Measurements from ENCODE around the gene TSPEAR.
A peak's percentile ranks its signal among the peaks of the same experiment; 100 is the strongest.
"Not testable (repeated sequence)": the region's sequence is repeated elsewhere in the genome, so short reads cannot be mapped to it uniquely, and the experiment has no call there.

The TSPEAR gene

GRCh38 chr21:44483288-44484237 is 227.8 kb downstream of the TSPEAR start:
- H3K9me3 Mint-ChIP-seq: no peaks in the 10 kb centered on the region
- H3K36me3 Mint-ChIP-seq (ENCODE audit: low read depth): no peaks in the 10 kb centered on the region
- no peak overlapping the region for H3K4me3 Mint-ChIP-seq
- H3K27ac Mint-ChIP-seq: no peak overlapping the region
- no peak for DNase-seq (ENCODE audit: low spot score)
- peaks cover 4% of the 10 kb centered on the region for H3K27me3 Mint-ChIP-seq (ENCODE audit: low read depth)
- H3K4me1 Mint-ChIP-seq (ENCODE audit: low read depth): peaks cover 5% of the 10 kb centered on the region

- Mint-ChIP-seq H3K27ac (no peak overlapping the region), H3K4me1 (ENCODE audit: low read depth) (peaks cover 5% of the 10 kb centered on the region), H3K4me3 (no peak overlapping the region), H3K27me3 (ENCODE audit: low read depth) (peaks cover under 1% of the 10 kb centered on the region), H3K36me3 (ENCODE audit: low read depth) (no peaks in the 10 kb centered on the region), H3K9me3 (no peaks in the 10 kb centered on the region)
- DNase-seq (ENCODE audit: low spot score): no peak
Observed at GRCh38 chr21:44482581-44483287, 228.6 kb downstream of the TSPEAR start.

GRCh38 chr21:44480200-44481053 is 230.9 kb downstream of the TSPEAR start:
- no peak overlapping the region for H3K27ac Mint-ChIP-seq

GRCh38 chr21:44479556-44480199 is 231.7 kb downstream of the TSPEAR start:
- not testable (repeated sequence) for H3K36me3 Mint-ChIP-seq (ENCODE audit: low read depth); H3K27ac Mint-ChIP-seq; H3K4me1 Mint-ChIP-seq (ENCODE audit: low read depth); H3K4me3 Mint-ChIP-seq; H3K9me3 Mint-ChIP-seq; H3K27me3 Mint-ChIP-seq (ENCODE audit: low read depth)
- peak; percentile 41 for DNase-seq (ENCODE audit: low spot score)

More at GRCh38 chr21:44480200-44481053, 230.9 kb downstream of the TSPEAR start:
- Mint-ChIP-seq H3K36me3 (ENCODE audit: low read depth) (no peaks in the 10 kb centered on the region), H3K4me3 (no peak overlapping the region), H3K4me1 (ENCODE audit: low read depth) (peaks cover 5% of the 10 kb centered on the region), H3K9me3 (no peaks in the 10 kb centered on the region), H3K27me3 (ENCODE audit: low read depth) (no peaks in the 10 kb centered on the region)
- DNase-seq (ENCODE audit: low spot score): no peak

- Mint-ChIP-seq H3K9me3 (no peaks in the 10 kb centered on the region), H3K36me3 (ENCODE audit: low read depth) (no peaks in the 10 kb centered on the region), H3K4me3 (no peak overlapping the region), H3K4me1 (ENCODE audit: low read depth) (peaks cover 5% of the 10 kb centered on the region), H3K27ac (no peak overlapping the region), H3K27me3 (ENCODE audit: low read depth) (no peaks in the 10 kb centered on the region)
- DNase-seq (ENCODE audit: low spot score): no peak
Observed at GRCh38 chr21:44478801-44479167, 232.6 kb downstream of the TSPEAR start.

GRCh38 chr21:44478124-44478800 is 233.1 kb downstream of the TSPEAR start:
- Mint-ChIP-seq H3K27ac (no peak overlapping the region), H3K9me3 (no peaks in the 10 kb centered on the region)

GRCh38 chr21:44477712-44478111 is 233.7 kb downstream of the TSPEAR start:
- H3K27ac Mint-ChIP-seq: no peak overlapping the region
- DNase-seq (ENCODE audit: low spot score): no peak
- no peaks in the 10 kb centered on the region for H3K36me3 Mint-ChIP-seq (ENCODE audit: low read depth)

More at GRCh38 chr21:44478124-44478800, 233.1 kb downstream of the TSPEAR start:
- no peak for DNase-seq (ENCODE audit: low spot score)
- Mint-ChIP-seq H3K4me3 (no peak overlapping the region), H3K27me3 (ENCODE audit: low read depth) (no peaks in the 10 kb centered on the region), H3K36me3 (ENCODE audit: low read depth) (no peaks in the 10 kb centered on the region), H3K4me1 (ENCODE audit: low read depth) (peaks cover 5% of the 10 kb centered on the region)

GRCh38 chr21:44477131-44477530 is 234.2 kb downstream of the TSPEAR start:
- Mint-ChIP-seq H3K4me1 (ENCODE audit: low read depth) (peaks cover 5% of the 10 kb centered on the region), H3K9me3 (no peaks in the 10 kb centered on the region), H3K4me3 (no peak overlapping the region), H3K36me3 (ENCODE audit: low read depth) (no peaks in the 10 kb centered on the region), H3K27ac (no peak overlapping the region), H3K27me3 (ENCODE audit: low read depth) (no peaks in the 10 kb centered on the region)
- DNase-seq (ENCODE audit: low spot score): no peak

More at GRCh38 chr21:44477712-44478111, 233.7 kb downstream of the TSPEAR start:
- Mint-ChIP-seq H3K4me3 (no peak overlapping the region), H3K4me1 (ENCODE audit: low read depth) (peaks cover 5% of the 10 kb centered on the region), H3K9me3 (no peaks in the 10 kb centered on the region), H3K27me3 (ENCODE audit: low read depth) (no peaks in the 10 kb centered on the region)

GRCh38 chr21:44475266-44475845 is 236.0 kb downstream of the TSPEAR start:
- Mint-ChIP-seq H3K36me3 (ENCODE audit: low read depth) (no peaks in the 10 kb centered on the region), H3K27ac (no peak overlapping the region), H3K9me3 (no peaks in the 10 kb centered on the region)

GRCh38 chr21:44473915-44474555 is 237.3 kb downstream of the TSPEAR start:
- H3K4me1 Mint-ChIP-seq (ENCODE audit: low read depth): no peaks in the 10 kb centered on the region
- H3K27me3 Mint-ChIP-seq (ENCODE audit: low read depth): peaks cover 2% of the 10 kb centered on the region
- H3K4me3 Mint-ChIP-seq: no peak overlapping the region
- H3K27ac Mint-ChIP-seq: no peak overlapping the region
- DNase-seq (ENCODE audit: low spot score): no peak
- H3K9me3 Mint-ChIP-seq: no peaks in the 10 kb centered on the region
- no peaks in the 10 kb centered on the region for H3K36me3 Mint-ChIP-seq (ENCODE audit: low read depth)

More at GRCh38 chr21:44475266-44475845, 236.0 kb downstream of the TSPEAR start:
- H3K4me1 Mint-ChIP-seq (ENCODE audit: low read depth): peaks cover 5% of the 10 kb centered on the region
- peaks cover 2% of the 10 kb centered on the region for H3K27me3 Mint-ChIP-seq (ENCODE audit: low read depth)
- no peak overlapping the region for H3K4me3 Mint-ChIP-seq
- no peak for DNase-seq (ENCODE audit: low spot score)

- Mint-ChIP-seq H3K9me3 (no peaks in the 10 kb centered on the region), H3K27ac (no peak overlapping the region), H3K4me1 (ENCODE audit: low read depth) (no peaks in the 10 kb centered on the region), H3K4me3 (no peak overlapping the region), H3K36me3 (ENCODE audit: low read depth) (no peaks in the 10 kb centered on the region), H3K27me3 (ENCODE audit: low read depth) (peaks cover 2% of the 10 kb centered on the region)
- DNase-seq (ENCODE audit: low spot score): no peak
Observed at GRCh38 chr21:44471996-44472395, 239.4 kb downstream of the TSPEAR start.

- no peaks in the 10 kb centered on the region for H3K36me3 Mint-ChIP-seq (ENCODE audit: low read depth)
- no peak overlapping the region for H3K4me3 Mint-ChIP-seq
- H3K27ac Mint-ChIP-seq: no peak overlapping the region
- no peaks in the 10 kb centered on the region for H3K4me1 Mint-ChIP-seq (ENCODE audit: low read depth)
- H3K9me3 Mint-ChIP-seq: no peaks in the 10 kb centered on the region
- H3K27me3 Mint-ChIP-seq (ENCODE audit: low read depth): peaks cover 2% of the 10 kb centered on the region
- DNase-seq (ENCODE audit: low spot score): no peak
Observed at GRCh38 chr21:44471341-44471740, 240.0 kb downstream of the TSPEAR start.

Measured in T-helper 2 cell treated with Interferon-gamma antibody and Interleukin-4, amounts not matched to agents 5 μg/mL and 100 μg/mL, for 36 hours (primary cell).